ENCODE data around the gene CRBN.
A peak's percentile ranks its signal among the peaks of the same experiment; 100 is the strongest.

CRBN gene

DNA sequence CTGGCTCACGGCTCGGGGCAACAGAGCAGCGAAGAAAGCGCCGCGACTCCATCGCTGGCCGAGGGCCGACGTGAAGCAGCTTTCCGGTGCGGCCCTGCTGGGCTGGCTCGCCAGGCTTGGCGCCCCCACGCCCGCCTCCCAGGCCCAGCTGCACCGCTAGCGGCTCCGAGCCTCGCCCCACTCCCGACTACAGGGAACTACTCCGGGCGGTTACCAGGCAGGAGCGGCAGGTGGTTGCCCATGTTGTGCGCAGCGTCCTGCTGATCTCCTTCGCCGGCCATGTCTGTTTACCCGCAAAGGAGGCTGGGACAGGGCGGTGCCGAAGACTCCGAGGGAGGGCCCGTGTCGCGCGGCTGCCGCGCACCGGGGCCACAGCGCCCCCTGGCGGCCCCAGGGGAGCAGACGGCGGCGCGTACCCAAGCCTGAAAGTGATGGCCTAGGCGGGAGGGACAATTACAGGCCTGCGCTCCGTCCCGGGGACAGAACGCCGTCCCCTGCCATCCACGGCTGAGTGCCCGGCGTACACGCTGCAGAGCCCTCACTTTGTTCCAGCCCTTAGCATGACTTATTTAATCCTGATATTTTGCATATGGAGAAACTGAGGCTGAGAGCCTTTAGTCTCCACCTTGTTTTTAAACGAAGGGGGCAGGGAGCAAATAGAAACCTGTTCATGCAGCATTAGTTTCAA is at the start of gene CRBN:
Gene CRBN, minus strand, starts transcription at position 285 of the 688 bp plus-strand sequence. Its CDS starts 4 bp downstream, at position 281.
- DNase-seq: peak; percentile 89

DNA sequence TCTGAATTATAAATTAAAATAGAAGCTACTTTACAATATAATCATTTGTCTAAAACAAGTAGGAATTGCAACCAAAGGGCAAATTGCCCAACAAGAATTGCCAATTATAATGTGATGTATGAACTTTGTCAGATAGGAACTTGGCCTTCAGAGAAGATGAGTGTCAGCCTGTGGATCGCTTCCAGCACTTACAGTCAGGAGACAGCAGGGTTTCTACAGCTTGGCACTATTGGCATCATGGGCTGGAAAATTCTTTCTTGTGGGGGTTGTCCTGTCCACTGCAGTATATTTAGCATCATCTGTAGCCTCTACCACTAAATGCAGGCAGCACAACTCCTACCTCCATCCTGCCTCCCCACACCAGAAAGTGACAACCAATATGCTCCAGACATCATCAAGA is 48.1 kb upstream of the CRBN start:
- DNase-seq: no peak

DNA sequence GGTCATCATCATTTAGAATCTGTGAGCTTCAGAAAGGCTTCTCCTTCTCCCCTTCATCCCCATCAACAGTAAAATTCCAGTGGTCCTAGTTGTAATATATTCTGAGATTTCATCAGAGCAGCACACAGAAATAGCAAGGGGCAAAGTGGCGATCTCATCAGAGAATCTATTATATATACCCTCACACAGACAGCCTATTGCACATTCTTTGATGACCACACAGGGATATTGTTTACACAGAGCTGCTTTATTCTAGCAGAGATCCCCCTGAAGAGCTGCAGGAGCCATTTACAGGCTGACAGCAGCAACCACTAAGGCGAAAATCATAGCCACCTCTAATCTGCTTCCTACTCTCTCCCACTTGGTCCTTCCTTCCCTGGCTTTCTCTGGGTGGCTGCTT is 42.0 kb upstream of the CRBN start:
- DNase-seq: no peak

DNA sequence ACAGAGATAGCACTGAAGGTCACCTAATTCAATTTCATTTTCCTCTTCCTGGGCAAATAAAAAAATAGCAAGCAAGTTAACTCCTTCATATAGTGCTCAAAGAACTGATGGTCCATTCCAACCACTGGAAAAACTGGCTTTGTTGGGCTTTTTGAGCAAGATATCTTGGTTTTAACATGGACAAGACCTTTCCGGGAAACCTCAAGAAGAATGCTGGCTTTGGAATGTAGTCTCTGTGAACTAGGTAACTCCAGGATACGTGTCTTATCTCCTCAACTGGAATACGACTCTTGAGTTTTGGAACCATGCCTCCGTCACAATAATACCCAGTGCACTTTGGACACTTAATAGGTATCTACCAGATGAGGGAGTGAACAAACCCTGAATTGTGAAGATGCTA is 36.9 kb upstream of the CRBN start:
- no peak for DNase-seq

DNA sequence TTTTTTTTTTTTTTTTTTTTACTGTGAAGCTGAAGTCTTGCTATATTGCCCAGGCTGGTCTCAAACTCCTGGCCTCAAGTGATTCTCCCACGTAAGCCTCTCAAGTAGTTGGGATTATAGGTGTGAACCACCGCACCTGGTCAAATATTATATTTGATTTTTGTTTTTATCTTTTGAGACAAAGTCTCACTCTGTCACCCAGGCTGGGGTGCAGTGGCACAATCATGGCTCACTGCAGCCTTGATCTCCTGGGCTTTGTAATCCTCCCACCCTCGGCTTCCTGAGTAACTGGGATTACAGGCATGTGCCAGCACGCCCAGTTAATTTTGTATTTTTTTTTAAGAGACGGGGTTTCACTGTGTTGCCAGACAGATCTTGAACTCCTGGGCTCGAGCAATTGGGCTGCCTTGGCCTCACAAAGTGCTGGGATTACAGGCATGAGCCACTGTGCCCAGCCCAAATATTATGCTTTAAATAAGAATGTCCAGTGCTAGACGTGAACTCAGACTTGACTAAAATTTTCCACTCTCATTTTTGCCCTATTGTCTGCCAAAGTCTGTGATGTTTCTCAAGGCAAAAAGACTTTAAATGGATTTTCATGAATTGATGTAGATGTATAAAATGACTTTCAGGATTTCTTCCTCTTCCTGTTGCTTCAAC is 33.4 kb upstream of the CRBN start:
- DNase-seq: no peak

DNA sequence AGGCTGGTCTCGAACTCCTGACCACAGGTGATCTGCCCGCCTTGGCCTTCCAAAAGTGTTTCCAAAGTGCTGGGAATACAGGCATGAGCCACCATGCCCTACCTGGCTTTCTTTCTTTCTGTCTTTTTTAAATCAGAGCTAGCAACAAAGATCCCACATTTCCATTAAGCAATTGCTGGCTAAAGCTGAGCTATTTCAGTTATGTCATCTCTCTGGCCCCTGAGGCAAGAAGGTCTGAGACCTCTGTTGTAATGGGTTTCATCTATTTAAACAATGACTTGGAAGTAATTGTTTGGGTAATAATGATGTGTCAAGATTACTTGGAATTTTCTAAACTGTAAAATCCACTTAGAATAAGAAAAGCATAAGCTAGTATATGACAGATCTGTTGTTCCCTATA is 30.2 kb upstream of the CRBN start:
- no peak for DNase-seq

DNA sequence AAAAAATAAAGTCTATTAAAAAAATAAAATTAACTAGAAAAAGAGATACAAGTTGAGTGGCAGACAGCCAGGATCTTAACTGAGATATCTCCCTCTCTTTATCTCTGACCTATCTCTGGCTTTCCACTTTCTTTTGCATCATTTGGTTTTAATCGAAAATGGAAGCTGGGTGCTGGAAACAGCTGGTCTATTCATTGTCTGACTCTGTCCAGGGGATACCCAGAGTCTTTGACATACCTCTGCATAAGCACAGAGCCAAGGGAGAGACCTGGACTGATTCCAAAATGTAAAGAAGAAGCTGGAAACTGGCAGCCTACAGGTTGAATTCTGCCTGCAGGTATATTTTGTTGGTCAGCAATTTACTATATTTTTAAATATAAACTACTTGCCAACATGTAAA is 29.6 kb upstream of the CRBN start:
- no peak for DNase-seq

DNA sequence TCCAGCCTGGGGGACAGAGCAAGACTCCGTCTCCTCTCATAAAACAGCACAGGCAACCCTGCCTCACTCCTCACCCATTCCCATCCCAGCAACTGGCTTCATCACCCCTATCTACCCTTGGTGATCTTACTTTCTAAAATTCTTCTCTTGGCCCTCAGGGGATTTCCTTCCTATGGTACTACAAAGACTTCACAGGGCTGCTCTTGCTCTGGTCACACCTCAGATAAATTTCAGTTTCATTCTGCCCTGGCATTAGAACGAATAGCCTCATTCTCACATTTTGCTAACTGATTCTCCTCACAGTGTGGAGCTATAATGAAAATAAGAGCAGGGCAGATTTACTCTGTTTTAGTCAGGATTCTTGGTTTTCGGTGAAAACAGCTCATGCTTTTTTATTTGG is 22.1 kb upstream of the CRBN start:
- DNase-seq: no peak

DNA sequence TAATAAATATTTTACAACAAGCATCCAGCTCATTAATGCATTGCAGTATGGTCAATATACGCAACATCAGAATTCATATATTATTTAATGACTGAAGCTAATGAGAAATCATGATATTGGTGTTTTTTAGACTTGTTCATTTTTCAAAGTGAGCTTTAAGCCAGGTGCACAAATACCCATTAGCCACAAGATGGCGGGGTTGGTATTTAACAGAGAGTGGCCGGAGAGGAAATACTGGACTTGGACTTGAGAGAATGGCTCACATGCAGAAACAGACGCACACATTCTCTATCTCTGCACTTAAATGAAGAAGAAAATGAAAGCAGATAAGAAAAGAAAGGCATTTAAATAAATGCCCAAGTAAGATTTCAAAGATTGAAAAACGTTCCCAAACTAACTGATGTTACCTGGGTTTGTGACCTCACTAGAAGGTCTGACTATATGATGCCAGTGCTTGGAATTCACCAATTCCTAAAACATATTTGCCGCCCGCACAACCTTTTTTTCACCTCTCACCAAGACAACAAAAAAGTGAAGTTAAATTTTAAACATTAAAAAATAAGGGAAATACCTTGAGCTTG is 21.2 kb upstream of the CRBN start:
- DNase-seq: peak; percentile 19

DNA sequence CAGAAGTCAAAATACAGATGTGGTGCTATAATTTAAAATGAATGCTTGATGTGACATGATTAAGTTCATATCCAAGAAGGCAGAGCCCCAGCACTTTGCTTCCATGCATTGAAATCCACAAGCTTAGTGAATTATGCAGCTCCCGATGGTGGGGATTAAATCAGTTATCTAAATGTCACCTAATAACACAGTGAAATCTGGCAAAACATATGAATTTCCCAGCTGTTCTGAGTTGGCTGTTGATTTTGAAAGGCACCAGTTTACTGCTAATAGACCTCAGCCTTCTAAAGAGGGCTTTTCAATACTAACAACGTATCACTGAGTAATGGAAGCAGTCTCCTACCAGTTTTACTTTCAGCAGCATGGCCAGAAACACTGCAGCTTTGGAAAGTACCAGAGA is 19.8 kb upstream of the CRBN start:
- DNase-seq: no peak

DNA sequence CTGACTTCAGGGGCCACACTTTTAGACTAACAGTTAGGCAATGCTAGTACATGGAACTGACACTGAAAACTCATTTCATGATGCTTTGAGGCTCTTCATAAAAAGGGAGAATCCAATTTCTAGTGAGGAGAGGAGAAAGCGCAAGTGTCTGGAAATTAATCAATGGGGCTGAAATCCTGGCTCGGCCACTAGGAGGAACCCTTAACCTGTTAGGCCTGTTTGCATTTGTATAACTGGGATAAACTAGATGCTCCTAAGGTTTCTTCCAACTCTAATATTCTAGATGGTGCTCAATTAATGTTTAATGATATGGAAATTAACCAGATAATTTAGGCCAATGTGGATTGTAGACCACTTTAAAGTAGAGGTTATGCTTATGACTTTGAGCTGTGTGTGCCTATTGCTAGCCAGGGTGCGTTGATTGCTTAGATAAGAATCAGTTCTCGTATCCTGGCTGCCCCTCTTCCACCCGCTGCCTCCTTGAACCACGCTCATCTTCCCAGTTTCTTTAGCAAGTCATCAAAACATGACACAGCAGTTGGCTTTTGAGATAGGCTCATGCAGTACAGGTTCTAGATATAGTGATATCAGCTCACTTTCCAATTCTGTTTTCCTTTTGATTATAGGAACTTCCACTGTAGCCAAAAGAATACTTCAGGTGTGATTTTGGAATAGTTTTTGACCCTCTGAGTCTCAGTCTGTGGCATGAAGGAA is 16.8 kb upstream of the CRBN start:
- DNase-seq: peak; percentile 24

DNA sequence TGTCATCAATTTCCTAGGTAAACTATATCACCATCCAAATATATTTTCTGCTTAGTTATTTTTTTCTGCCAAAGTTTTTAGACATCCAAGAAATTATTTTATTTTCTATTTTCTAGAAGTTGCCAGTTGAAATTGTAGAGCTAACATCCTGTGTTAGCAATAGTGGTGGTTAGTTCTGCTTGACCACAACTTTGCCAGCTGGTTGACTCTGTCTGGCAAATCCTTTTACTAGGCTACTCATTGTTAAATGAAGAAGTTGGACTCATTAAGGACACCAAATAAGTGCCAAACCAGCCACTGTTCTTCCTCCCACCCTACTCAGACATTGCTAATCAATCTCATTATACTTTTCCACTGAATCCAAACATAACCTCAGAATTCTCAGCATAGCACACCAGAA is 15.4 kb upstream of the CRBN start:
- no peak for DNase-seq

DNA sequence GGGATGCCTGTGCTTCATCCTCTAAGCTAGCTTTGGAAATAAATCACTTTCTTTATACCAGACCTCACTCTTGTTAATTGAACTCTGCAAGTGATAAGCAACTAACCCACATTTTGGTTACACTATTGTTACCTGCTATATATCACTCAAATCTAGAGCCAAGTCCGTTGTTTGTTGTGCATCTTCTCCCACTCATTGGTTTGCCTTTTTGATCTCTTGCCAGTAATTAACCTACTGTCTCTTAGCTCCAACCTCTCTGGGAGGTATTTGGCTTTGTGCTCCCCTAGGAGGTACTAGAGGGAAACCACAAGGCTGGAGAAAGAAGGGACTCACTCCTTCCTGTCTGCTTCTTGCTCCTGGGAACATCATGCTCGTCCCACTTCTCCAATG is 12.8 kb upstream of the CRBN start:
- DNase-seq: no peak

DNA sequence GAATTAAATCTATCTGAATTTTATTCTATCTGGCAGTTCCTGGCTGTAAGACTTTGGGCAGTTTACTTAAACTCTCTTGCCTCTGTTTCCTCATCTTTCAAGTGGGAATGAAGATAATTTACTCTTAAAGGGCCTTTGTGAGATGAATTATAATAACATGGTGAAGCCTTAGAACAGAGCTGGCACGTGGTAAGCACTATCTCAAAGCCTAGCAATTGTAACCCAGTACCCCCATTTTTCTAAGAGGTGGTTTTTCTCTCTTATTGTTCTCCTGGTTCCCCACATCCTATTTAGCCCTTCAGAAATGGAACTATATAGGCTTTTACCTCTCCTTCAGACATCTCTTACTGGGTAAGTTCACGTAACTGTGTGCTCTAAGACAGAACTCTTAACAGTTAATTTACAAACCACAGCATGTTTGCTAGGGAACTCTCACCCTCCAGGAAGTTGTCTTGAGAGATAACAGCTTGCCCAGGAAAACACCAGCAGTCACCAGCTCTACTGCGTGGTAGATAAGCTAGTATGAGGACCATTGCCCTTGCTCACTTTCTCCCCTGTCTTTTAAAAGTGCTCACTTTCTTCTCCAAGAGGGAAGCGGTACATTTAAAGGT is 12.3 kb upstream of the CRBN start:
- DNase-seq: no peak

DNA sequence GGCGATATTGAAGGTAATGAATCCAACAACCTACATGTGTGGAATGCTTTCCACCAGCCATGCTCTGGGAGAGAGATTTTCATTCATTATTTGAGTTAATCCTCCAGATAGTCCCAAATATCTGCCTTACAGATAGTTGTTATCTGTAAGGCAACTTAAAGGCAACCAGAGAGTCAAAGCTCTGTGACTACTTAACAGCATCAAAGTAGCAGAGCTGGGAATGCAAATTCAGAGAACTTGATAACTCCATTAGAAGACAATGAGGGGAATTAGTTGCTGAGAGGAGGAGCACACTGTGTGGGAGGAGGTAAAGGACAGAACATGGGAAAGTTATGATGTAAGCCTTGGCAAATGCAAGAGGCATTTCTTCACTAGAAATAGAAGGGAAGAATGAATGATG is 10.5 kb upstream of the CRBN start:
- DNase-seq: no peak

DNA sequence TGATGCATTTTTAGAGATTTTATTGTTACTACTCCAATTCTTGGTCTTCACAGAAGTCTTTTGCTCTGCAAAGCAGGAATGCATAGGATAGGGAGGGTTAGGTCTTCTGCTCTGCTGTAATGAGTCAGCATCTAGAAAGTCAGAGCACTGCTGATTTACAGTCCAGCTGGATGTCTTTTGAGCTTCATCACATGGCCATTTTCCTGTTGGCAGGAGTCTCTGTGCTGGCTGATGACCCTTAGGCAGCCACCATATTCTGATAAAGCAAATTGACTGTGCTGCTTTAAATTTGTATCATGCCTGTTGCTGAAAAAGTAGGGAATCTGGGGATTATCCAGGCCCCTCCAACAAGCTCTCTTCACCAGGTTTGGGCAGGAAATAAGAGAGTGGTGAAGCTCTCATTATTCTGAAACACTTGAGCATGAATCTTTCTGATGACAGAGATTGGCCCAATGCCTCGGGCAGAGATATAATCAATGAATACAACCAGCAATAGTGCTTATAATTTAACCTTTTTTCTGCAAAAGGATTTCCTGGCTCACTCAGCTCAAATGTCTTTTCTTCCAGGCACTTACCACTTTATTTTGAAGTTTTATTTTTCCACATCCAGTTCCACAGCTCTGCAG is 9.7 kb upstream of the CRBN start:
- DNase-seq: no peak

DNA sequence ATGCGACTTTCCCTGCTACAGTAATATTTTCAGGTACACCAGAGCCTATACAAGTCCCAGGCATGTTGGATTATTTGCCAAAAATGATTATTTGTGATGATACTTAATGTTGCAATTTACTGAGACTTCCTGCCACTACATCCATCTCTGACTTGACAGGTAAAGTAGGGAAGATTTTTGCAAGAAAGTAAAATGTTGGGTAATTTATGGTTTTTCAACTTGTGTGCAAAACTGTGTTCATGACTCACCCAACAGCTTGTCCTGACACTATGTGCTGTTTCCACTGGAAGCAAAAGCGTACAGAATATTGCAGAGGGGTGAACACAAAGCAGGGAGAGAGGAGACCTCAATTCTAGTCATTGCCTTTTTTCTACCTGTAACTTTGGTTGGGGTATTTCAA is 5.4 kb upstream of the CRBN start:
- DNase-seq: no peak

DNA sequence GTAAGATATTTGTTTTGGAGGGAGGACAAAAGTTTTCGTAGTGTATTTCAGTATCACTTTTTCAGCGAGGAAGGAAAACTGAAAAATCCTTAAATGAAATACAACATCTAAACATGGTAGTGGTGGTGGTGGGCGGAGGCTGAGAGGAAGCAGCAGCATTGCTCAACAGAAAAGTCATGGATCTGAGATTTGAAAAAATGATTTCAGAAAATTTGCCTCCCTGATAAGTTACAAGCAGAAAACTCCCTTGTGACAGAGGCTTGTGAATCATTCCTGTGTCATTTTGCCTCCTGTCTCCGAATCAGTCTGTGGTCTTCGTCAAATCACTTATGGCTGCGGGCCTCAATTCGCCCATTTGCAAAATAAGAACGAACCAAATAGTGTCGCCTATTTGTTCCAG is 965 bp upstream of the CRBN start:
- no peak for DNase-seq

DNA sequence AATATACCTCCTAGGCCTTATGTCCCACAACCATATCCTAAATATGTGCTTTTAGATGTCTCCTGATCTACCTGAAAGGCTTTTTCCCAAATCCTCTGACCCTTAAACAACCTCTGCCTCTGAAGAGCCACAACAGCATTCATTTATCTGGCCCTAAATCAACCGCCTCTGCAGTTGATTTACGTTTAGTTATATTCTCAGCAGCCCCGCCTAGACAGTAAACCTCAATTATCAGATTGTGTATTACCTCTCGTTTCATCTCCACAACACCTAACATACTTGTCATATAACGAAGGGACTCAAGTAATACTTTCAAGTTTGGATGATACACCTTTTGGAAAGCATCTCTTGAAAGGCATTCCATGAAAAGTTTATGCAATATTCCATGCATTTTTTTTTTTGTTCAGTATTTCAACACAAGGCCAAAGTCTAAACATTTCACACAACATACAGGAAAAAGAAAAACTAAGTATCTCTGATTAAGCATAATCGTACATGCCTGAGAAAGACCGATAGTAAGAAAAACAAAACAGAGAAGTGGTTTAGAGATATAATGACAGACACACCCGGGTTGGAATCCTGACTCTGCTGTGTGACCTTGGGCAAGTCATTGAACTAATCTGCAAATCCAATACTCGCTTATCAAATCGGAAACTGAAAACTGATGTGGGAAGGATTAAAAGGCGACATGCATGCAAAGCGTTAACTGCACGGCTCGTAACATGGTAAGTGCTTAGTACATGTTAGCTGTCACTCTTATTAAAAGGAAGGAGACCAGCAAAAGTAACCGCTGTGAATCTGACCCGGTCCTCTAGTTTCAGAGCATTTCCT is 778 bp downstream of the CRBN start:
- no peak for DNase-seq

DNA sequence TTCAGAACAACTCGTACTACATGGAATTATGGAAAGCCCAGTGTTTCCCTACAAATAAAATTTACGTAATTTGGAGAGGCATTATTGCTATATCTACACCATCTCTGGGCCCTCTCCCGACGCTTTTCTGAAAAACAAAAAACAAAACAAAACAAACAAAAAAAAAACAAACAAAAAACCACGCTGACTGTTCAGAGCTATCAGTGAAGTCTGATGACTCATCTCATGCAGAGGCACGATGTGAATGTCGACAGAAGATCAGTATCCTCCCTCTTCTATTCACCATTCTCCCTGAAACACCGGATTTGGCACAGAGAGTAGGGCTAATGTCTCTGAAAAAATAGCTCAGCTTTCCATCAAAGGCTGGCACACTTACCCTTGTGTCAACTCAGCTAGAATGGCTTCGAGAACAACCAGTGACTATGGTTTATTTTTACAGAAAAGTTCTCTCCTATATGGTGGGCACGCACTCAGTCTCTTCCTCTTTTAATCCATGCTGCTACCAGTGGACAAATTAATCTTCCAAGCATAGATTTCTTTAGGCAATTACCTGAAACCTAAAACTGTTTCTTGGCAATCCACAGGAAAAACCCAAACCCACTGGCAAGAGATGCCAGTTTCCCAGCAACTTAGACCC is 1.5 kb downstream of the CRBN start:
- no peak for DNase-seq

DNA sequence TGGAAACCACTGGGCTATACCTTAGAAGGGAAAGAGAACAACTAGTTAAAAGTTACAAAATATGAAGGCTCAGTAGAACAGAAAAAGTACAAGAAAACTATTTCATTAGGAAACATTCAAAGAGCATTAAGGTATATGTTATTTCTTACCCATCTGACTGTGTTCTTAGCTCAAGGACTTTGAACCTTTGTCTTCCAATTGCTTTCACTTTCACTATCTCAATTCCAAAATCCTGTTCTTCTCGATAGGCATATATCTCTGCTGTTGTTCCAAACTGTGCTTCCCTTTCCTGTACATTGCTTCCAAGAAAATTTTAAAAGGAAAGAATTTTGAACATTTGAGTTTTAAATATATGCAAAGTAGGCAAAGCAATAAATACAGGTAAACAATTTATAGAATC is 6.9 kb downstream of the CRBN start:
- no peak for DNase-seq

DNA sequence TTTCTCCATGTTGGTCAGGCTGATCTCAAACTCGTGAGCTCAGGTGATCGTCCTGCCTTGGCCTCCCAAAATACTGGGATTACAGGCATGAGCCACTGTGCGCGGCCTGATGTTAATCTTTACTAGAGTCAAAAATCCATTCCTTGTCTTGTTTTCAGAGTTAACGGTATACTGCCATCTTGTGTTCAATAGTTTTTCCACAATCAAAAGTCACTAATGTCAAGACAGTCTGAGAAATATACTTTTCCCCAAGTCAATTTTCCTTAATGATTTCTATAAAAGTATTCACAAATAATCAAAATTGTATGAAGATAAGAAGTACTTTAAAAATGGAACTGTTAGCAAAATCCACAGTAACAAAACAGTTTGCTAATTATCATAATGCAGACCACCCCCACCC is 8.5 kb downstream of the CRBN start:
- DNase-seq: no peak

Measured in stimulated activated CD4-positive, alpha-beta T cell treated with anti-CD3 and anti-CD28 coated beads, Interleukin-15, amount 100 ng/mL, for 24 hours (primary cell).